SK-N-SH treated with all-trans-retinoic acid at 6 μM for 48 hours (cell line): ENCODE results near the gene UVRAG.

ENCODE experiments used
- ATAC-seq: fragments of 200-7000 bp; cut with Tn5 transposase; 3 replicates; pipeline ENCODE4 v1.9.1; 2020; ENCODE audit warnings: mild to moderate bottlenecking, moderate library complexity
- ARNTL ChIP-seq: fragments of 450-650 bp; formaldehyde crosslinking; IDR thresholded peaks from 2 replicates; pipeline ENCODE4 v1.5.0; 2020; ENCODE audit warnings: low read depth, mild to moderate bottlenecking, moderate library complexity, borderline replicate concordance
- CREB5 ChIP-seq: fragments of 250-450 bp; sonication (Bioruptor Pico); IDR thresholded peaks from 2 replicates; pipeline ENCODE4 v1.5.1; 2020; ENCODE audit warnings: low read depth, mild to moderate bottlenecking, moderate library complexity
- CSDC2 ChIP-seq: fragments of 250-450 bp; sonication (Bioruptor Pico); IDR thresholded peaks from 2 replicates; pipeline ENCODE4 v1.5.0; 2020; ENCODE audit warnings: mild to moderate bottlenecking, moderate library complexity
- CSRNP3 ChIP-seq: fragments of 250-450 bp; sonication (Bioruptor Pico); IDR thresholded peaks from 2 replicates; pipeline ENCODE4 v1.5.1; 2021; ENCODE audit warnings: mild to moderate bottlenecking, moderate library complexity
- ESRRG ChIP-seq: fragments of 250-450 bp; sonication (Bioruptor Pico); IDR thresholded peaks from 2 replicates; pipeline ENCODE4 v1.6.1; 2021; ENCODE audit warnings: mild to moderate bottlenecking
- GLIS3 ChIP-seq: fragments of 250-450 bp; sonication (Bioruptor Pico); IDR thresholded peaks from 2 replicates; pipeline ENCODE4 v1.5.0; 2020; ENCODE audit warnings: mild to moderate bottlenecking, moderate library complexity
- ISL1 ChIP-seq: fragments of 250-450 bp; sonication (Bioruptor Pico); IDR thresholded peaks from 2 replicates; pipeline ENCODE4 v2.1.2; 2022; ENCODE audit warnings: mild to moderate bottlenecking, moderate library complexity
- OSR1 ChIP-seq: fragments of 250-450 bp; sonication (Bioruptor Pico); IDR thresholded peaks from 2 replicates; pipeline ENCODE4 v1.8.0; 2022; ENCODE audit warnings: moderate library complexity, mild to moderate bottlenecking, inconsistent platforms
- POU6F1 ChIP-seq: fragments of 250-450 bp; sonication (Bioruptor Pico); IDR thresholded peaks from 2 replicates; pipeline ENCODE4 v1.8.0; 2021; ENCODE audit warnings: low read depth, mild to moderate bottlenecking, moderate library complexity, borderline replicate concordance
- PPARA ChIP-seq: fragments of 250-450 bp; sonication (Bioruptor Pico); IDR thresholded peaks from 2 replicates; pipeline ENCODE4 v1.5.0; 2020; ENCODE audit warnings: mild to moderate bottlenecking, borderline replicate concordance
- SNAI2 ChIP-seq: fragments of 250-450 bp; sonication (Bioruptor Pico); IDR thresholded peaks from 2 replicates; pipeline ENCODE4 v1.5.0; 2020; ENCODE audit warnings: mild to moderate bottlenecking, moderate library complexity
- TCF4 ChIP-seq: fragments of 250-450 bp; sonication (Bioruptor Pico); IDR thresholded peaks from 2 replicates; pipeline ENCODE4 v1.8.0; 2021; ENCODE audit warnings: mild to moderate bottlenecking, moderate library complexity, borderline replicate concordance
- TOX ChIP-seq: fragments of 250-450 bp; sonication (Bioruptor Pico); IDR thresholded peaks from 2 replicates; pipeline ENCODE4 v1.8.0; 2021; ENCODE audit warnings: mild to moderate bottlenecking, moderate library complexity, borderline replicate concordance
- ZC3H10 ChIP-seq: fragments of 250-450 bp; sonication (Bioruptor Pico); IDR thresholded peaks from 2 replicates; pipeline ENCODE4 v1.5.1; 2021; ENCODE audit warnings: mild to moderate bottlenecking, moderate library complexity
- ZFP3 ChIP-seq: fragments of 250-450 bp; sonication (Bioruptor Pico); IDR thresholded peaks from 2 replicates; pipeline ENCODE4 v1.5.0; 2020; ENCODE audit warnings: mild to moderate bottlenecking, moderate library complexity
- ZFP30 ChIP-seq: fragments of 450-650 bp; formaldehyde crosslinking; IDR thresholded peaks from 2 replicates; pipeline ENCODE4 v1.5.0; 2022; ENCODE audit warnings: mild to moderate bottlenecking, moderate library complexity
- ZNF565 ChIP-seq: fragments of 450-650 bp; formaldehyde crosslinking; conservative IDR thresholded peaks from 2 replicates; pipeline ENCODE4 v1.5.0; 2020; ENCODE audit warnings: low read depth, mild to moderate bottlenecking, moderate library complexity
- ZNF70 ChIP-seq: fragments of 450-650 bp; formaldehyde crosslinking; IDR thresholded peaks from 2 replicates; pipeline ENCODE4 v1.5.0; 2020; ENCODE audit warnings: mild to moderate bottlenecking, moderate library complexity
- ZNF8 ChIP-seq: fragments of 450-650 bp; formaldehyde crosslinking; IDR thresholded peaks from 2 replicates; pipeline ENCODE4 v1.5.0; 2020; ENCODE audit warnings: mild to moderate bottlenecking, moderate library complexity
- TF ChIP-seq, protein P1 (sequence below): fragments of 250-450 bp; sonication (Bioruptor Pico); IDR thresholded peaks from 2 replicates; pipeline ENCODE4 v1.8.0; 2020; ENCODE audit warnings: mild to moderate bottlenecking, moderate library complexity, borderline replicate concordance
- TF ChIP-seq, protein P2 (sequence below): fragments of 250-450 bp; sonication (Bioruptor Pico); IDR thresholded peaks from 2 replicates; pipeline ENCODE4 v1.5.0; 2020; ENCODE audit warnings: mild to moderate bottlenecking, moderate library complexity

UVRAG gene

GRCh38 chr11:76067099-76067498 lies 252.1 kb downstream of the UVRAG start (continued):
- TF ChIP-seq ESRRG (CRISPR knock-in tag), result no peak
- TF ChIP-seq GLIS3 (CRISPR knock-in tag), result no peak
- TF ChIP-seq OSR1 (CRISPR knock-in tag), result no peak
- no peak for TF ChIP-seq ZNF8 (CRISPR knock-in tag)
- TF ChIP-seq ARNTL, result no peak
- TF ChIP-seq ZC3H10 (CRISPR knock-in tag), result no peak
- TF ChIP-seq ZFP3 (CRISPR knock-in tag), result no peak
- TF ChIP-seq, protein P1, sequence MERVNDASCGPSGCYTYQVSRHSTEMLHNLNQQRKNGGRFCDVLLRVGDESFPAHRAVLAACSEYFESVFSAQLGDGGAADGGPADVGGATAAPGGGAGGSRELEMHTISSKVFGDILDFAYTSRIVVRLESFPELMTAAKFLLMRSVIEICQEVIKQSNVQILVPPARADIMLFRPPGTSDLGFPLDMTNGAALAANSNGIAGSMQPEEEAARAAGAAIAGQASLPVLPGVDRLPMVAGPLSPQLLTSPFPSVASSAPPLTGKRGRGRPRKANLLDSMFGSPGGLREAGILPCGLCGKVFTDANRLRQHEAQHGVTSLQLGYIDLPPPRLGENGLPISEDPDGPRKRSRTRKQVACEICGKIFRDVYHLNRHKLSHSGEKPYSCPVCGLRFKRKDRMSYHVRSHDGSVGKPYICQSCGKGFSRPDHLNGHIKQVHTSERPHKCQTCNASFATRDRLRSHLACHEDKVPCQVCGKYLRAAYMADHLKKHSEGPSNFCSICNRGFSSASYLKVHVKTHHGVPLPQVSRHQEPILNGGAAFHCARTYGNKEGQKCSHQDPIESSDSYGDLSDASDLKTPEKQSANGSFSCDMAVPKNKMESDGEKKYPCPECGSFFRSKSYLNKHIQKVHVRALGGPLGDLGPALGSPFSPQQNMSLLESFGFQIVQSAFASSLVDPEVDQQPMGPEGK (CRISPR knock-in tag), result no peak
- TF ChIP-seq ZFP30, result no peak

DNA sequence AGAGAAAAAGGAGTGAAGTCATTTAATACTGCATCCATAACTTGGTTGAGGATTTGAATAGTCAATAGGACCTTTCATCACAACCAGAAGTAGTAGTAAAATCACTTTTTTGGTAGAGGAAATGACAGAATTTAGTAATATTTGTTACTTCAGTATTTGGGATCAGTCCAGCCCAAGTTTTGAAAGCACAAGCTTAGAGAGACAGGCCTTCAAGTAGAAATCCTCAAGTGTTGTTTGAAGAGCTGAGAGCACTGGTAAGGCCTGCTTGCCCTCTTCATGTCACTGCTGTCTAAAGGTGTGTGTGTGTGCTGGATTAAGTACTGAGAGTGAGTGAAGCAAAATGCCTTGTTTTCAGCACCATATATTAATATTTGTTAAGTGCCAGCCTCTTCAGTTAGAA lies 254.0 kb downstream of the UVRAG start:
- no peak for ATAC-seq
- TF ChIP-seq SNAI2 (CRISPR knock-in tag) (no peak), CREB5 (CRISPR knock-in tag) (no peak), POU6F1 (CRISPR knock-in tag) (no peak), ESRRG (CRISPR knock-in tag) (no peak), OSR1 (CRISPR knock-in tag) (no peak), ZNF8 (CRISPR knock-in tag) (no peak), ISL1 (CRISPR knock-in tag) (no peak), TOX (CRISPR knock-in tag) (no peak), CSRNP3 (CRISPR knock-in tag) (no peak), ARNTL (no peak), ZNF70 (CRISPR knock-in tag) (no peak), PPARA (CRISPR knock-in tag) (no peak), ZFP3 (CRISPR knock-in tag) (no peak), ZNF565 (CRISPR knock-in tag) (no peak), TCF4 (CRISPR knock-in tag) (no peak), CSDC2 (CRISPR knock-in tag) (no peak)
- TF ChIP-seq, protein P2, sequence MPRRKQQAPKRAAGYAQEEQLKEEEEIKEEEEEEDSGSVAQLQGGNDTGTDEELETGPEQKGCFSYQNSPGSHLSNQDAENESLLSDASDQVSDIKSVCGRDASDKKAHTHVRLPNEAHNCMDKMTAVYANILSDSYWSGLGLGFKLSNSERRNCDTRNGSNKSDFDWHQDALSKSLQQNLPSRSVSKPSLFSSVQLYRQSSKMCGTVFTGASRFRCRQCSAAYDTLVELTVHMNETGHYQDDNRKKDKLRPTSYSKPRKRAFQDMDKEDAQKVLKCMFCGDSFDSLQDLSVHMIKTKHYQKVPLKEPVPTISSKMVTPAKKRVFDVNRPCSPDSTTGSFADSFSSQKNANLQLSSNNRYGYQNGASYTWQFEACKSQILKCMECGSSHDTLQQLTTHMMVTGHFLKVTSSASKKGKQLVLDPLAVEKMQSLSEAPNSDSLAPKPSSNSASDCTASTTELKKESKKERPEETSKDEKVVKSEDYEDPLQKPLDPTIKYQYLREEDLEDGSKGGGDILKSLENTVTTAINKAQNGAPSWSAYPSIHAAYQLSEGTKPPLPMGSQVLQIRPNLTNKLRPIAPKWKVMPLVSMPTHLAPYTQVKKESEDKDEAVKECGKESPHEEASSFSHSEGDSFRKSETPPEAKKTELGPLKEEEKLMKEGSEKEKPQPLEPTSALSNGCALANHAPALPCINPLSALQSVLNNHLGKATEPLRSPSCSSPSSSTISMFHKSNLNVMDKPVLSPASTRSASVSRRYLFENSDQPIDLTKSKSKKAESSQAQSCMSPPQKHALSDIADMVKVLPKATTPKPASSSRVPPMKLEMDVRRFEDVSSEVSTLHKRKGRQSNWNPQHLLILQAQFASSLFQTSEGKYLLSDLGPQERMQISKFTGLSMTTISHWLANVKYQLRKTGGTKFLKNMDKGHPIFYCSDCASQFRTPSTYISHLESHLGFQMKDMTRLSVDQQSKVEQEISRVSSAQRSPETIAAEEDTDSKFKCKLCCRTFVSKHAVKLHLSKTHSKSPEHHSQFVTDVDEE (CRISPR knock-in tag), result no peak

DNA sequence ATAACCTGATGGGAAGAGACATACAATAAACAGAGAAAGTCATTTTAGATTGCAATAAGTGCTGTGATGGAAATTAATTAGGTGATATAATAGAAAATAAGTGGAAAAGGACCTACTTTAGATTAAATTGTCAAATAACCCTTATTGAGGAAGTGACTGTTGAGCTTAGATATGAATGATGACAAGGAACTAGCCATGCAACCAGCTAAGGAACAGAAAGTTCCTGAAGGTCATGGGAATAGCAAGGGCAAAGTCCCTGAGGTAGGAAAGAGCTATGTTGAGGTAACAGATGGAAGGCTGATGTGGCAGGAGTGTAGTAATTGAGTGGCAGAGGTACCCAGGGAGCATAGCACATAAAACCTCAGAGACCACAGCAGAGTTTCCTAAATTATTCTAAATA lies 256.1 kb downstream of the UVRAG start:
- no peak for ATAC-seq

More for the DNA sequence above, 256.1 kb downstream of the UVRAG start:
- TF ChIP-seq POU6F1 (CRISPR knock-in tag) (no peak), ZNF565 (CRISPR knock-in tag) (no peak), ISL1 (CRISPR knock-in tag) (no peak), SNAI2 (CRISPR knock-in tag) (no peak), GLIS3 (CRISPR knock-in tag) (no peak), ZFP3 (CRISPR knock-in tag) (no peak), TOX (CRISPR knock-in tag) (no peak)
